ENCODE measurements around the gene MBD5.

The MBD5 gene

DNA sequence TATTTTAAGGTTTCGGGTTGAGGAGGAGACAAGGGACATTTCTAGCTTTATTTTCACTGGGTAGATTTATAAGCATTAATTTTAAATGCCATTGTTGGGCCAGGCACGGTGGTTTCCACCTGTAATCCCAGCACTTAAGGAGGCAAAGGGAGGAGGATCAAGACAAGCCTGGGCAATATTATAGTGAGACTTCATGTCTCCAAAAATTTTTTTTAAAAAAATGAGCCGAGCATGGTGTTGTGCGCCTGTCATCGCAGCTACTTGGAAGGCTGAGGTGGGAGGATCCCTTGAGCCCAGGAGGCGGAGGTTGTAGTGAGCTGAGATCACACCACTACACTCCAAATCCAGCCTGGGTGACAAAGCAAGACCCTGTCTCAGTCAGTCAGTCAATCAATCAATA, 45.0 kb downstream of the MBD5 start:
- no peak for TF ChIP-seq CTBP1 (IDR thresholded peaks at IDR 0.05; ENCODE audit: borderline replicate concordance)
- TF ChIP-seq ELF4 (IDR thresholded peaks at IDR 0.05): no peak
- TF ChIP-seq L3MBTL2 (conservative IDR thresholded peaks at IDR 0.05): no peak
- TF ChIP-seq, protein P1, sequence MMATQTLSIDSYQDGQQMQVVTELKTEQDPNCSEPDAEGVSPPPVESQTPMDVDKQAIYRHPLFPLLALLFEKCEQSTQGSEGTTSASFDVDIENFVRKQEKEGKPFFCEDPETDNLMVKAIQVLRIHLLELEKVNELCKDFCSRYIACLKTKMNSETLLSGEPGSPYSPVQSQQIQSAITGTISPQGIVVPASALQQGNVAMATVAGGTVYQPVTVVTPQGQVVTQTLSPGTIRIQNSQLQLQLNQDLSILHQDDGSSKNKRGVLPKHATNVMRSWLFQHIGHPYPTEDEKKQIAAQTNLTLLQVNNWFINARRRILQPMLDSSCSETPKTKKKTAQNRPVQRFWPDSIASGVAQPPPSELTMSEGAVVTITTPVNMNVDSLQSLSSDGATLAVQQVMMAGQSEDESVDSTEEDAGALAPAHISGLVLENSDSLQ (IDR thresholded peaks at IDR 0.05): no peak
- ChIA-PET CTCF (no interaction called here), POLR2A (no interaction called here)
- DNase-seq (ENCODE audit: extremely low spot score): no peak

GRCh38 chr2:148067801-148068200, 46.9 kb downstream of the MBD5 start:
- TF ChIP-seq CTBP1 (IDR thresholded peaks at IDR 0.05; ENCODE audit: borderline replicate concordance) (no peak), ZNF384 (IDR thresholded peaks at IDR 0.05) (no peak), ARNT (IDR thresholded peaks at IDR 0.05) (no peak), HDGF (IDR thresholded peaks at IDR 0.05; ENCODE audit: borderline replicate concordance) (no peak), L3MBTL2 (conservative IDR thresholded peaks at IDR 0.05) (no peak), TARDBP (IDR thresholded peaks at IDR 0.05) (no peak), LEF1 (IDR thresholded peaks at IDR 0.05; ENCODE audit: borderline replicate concordance) (no peak), SP1 (IDR thresholded peaks at IDR 0.05) (no peak), SUZ12 (IDR thresholded peaks at IDR 0.05) (no peak), FOXA1 (IDR thresholded peaks at IDR 0.05) (no peak), ELF4 (IDR thresholded peaks at IDR 0.05) (no peak), FOXM1 (IDR thresholded peaks at IDR 0.05; ENCODE audit: borderline replicate concordance) (no peak), FOXK2 (IDR thresholded peaks at IDR 0.05) (no peak), NFRKB (IDR thresholded peaks at IDR 0.05) (no peak), BHLHE40 (IDR thresholded peaks at IDR 0.05; ENCODE audit: borderline replicate concordance) (no peak)
- TF ChIP-seq, protein P1 (IDR thresholded peaks at IDR 0.05): no peak
- no peak for DNase-seq (ENCODE audit: extremely low spot score)
- ChIA-PET POLR2A (no interaction called here), CTCF (no interaction called here)

DNA sequence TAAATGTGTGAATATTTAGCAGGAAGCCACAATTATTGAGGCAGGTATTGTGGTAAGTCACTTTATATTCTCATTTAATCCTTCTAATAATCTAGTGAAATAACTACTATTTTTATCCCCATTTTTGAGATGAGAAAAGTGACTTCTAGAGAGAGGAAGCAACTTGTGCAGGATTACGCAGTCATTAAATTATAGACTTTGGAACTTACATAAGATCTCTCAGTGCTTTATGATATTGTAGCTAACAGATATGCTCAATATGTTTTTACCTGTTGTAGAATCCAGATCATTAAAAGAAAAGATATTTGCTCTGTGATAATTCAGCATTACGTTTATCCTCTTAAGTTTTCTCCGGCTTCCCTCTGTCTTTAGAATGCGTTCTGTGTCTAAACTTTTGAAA, 50.5 kb downstream of the MBD5 start:
- CTCF ChIA-PET: no interaction called here
- no peak for TF ChIP-seq SUZ12 (IDR thresholded peaks at IDR 0.05)
- no peak for TF ChIP-seq ARNT (IDR thresholded peaks at IDR 0.05)
- POLR2A ChIA-PET: no interaction called here
- DNase-seq (ENCODE audit: extremely low spot score): no peak

DNA sequence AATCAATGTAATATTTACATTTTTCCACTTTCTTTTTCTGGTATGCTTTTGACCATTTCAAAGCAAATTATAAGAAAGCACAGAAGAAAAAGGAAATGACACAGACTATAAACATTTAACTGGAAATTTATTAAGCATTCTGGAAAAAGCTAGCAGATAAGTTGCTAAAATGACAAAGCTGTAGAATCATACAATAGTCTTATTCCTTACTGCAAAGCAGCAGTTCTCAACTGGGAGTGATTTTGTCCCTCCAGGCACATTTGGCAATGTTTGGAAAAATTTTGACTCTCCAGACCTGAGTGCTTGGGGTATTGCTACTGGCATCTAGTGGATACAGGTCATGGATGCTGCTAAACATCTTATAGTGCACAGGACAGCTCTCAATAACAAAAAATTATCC, 75.1 kb downstream of the MBD5 start:
- TF ChIP-seq SUZ12 (IDR thresholded peaks at IDR 0.05): no peak
- TF ChIP-seq L3MBTL2 (conservative IDR thresholded peaks at IDR 0.05): no peak
- no peak for TF ChIP-seq HDGF (IDR thresholded peaks at IDR 0.05; ENCODE audit: borderline replicate concordance)
- TF ChIP-seq NFRKB (IDR thresholded peaks at IDR 0.05): no peak
- no peak for TF ChIP-seq SP1 (IDR thresholded peaks at IDR 0.05)
- no peak for TF ChIP-seq FOXA1 (IDR thresholded peaks at IDR 0.05)
- no peak for DNase-seq (ENCODE audit: extremely low spot score)
- ChIA-PET POLR2A (no interaction called here), CTCF (interaction anchor here (0.6 kb wide), 1 partner anchor 107 kb away, joined by 3 read pairs; no protein-coding TSS in a partner anchor)

DNA sequence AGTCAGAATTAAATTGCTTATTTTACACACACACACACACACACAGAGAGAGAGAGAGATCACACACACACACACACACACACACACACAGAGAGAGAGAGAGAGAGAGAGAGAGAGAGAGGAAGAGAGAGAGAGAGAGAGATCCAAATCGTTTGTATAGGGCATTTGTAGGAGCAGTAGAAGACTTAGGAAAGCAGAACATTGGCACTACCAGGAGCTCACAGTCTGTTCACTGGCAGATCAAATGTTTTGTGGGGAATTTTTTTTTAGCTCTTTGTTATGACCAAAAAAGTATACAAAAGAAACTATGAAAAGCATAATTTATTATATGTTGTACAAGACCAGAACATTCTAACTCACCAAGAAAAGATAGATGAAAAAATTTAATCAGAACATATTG, 81.8 kb downstream of the MBD5 start:
- TF ChIP-seq SUZ12 (IDR thresholded peaks at IDR 0.05) (no peak), LEF1 (IDR thresholded peaks at IDR 0.05; ENCODE audit: borderline replicate concordance) (no peak), HDGF (IDR thresholded peaks at IDR 0.05; ENCODE audit: borderline replicate concordance) (no peak), SP1 (IDR thresholded peaks at IDR 0.05) (no peak), ARNT (IDR thresholded peaks at IDR 0.05) (no peak), ELF4 (IDR thresholded peaks at IDR 0.05) (no peak)
- ChIA-PET POLR2A (no interaction called here), CTCF (interaction anchor here (0.9 kb wide), 1 partner anchor 8 kb away, joined by 5 read pairs; no protein-coding TSS in a partner anchor)
- no peak for DNase-seq (ENCODE audit: extremely low spot score)

- POLR2A ChIA-PET: no interaction called here
- CTCF ChIA-PET: no interaction called here
- no peak for DNase-seq (ENCODE audit: extremely low spot score)
- TF ChIP-seq FOXK2 (IDR thresholded peaks at IDR 0.05): no peak
- no peak for TF ChIP-seq LEF1 (IDR thresholded peaks at IDR 0.05; ENCODE audit: borderline replicate concordance)
- no peak for TF ChIP-seq FOXM1 (IDR thresholded peaks at IDR 0.05; ENCODE audit: borderline replicate concordance)
- no peak for TF ChIP-seq TARDBP (IDR thresholded peaks at IDR 0.05)
- TF ChIP-seq ZNF384 (IDR thresholded peaks at IDR 0.05): no peak
- TF ChIP-seq HDGF (IDR thresholded peaks at IDR 0.05; ENCODE audit: borderline replicate concordance): no peak
- TF ChIP-seq, protein P1 (IDR thresholded peaks at IDR 0.05): no peak
- TF ChIP-seq L3MBTL2 (conservative IDR thresholded peaks at IDR 0.05): no peak
- TF ChIP-seq CTBP1 (IDR thresholded peaks at IDR 0.05; ENCODE audit: borderline replicate concordance): no peak
- no peak for TF ChIP-seq SUZ12 (IDR thresholded peaks at IDR 0.05)
- no peak for TF ChIP-seq ARNT (IDR thresholded peaks at IDR 0.05)
- no peak for TF ChIP-seq FOXA1 (IDR thresholded peaks at IDR 0.05)
- TF ChIP-seq SP1 (IDR thresholded peaks at IDR 0.05): no peak
- no peak for TF ChIP-seq BHLHE40 (IDR thresholded peaks at IDR 0.05; ENCODE audit: borderline replicate concordance)
- no peak for TF ChIP-seq ELF4 (IDR thresholded peaks at IDR 0.05)
- no peak for TF ChIP-seq NFRKB (IDR thresholded peaks at IDR 0.05)
These were observed 83.1 kb downstream of the MBD5 start for GRCh38 chr2:148103946-148104345.

DNA sequence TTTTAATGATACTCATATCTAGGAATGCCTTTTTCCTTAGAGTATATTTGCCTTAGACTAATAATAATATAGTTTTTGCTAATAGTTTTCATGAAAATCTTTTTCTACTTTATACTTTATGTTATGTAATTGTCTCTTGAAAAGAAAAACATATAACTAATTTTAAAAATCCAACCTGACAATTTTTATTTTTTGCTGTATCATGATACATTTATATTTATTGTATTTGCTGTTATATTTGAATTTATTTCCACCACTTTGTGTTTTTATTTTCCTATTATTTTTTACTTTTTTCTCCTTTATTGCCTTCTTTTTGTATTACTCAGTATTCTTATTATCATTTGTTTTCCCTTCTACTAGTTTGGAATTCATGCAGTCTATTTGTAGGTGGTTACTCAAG, 85.4 kb downstream of the MBD5 start:
- TF ChIP-seq, protein P1 (IDR thresholded peaks at IDR 0.05): no peak
- TF ChIP-seq LEF1 (IDR thresholded peaks at IDR 0.05; ENCODE audit: borderline replicate concordance): no peak
- TF ChIP-seq ELF4 (IDR thresholded peaks at IDR 0.05): no peak
- TF ChIP-seq FOXA1 (IDR thresholded peaks at IDR 0.05): no peak
- TF ChIP-seq CTBP1 (IDR thresholded peaks at IDR 0.05; ENCODE audit: borderline replicate concordance): no peak
- TF ChIP-seq NFRKB (IDR thresholded peaks at IDR 0.05): no peak
- TF ChIP-seq FOXK2 (IDR thresholded peaks at IDR 0.05): no peak
- no peak for TF ChIP-seq ZNF384 (IDR thresholded peaks at IDR 0.05)
- TF ChIP-seq TARDBP (IDR thresholded peaks at IDR 0.05): no peak
- ChIA-PET CTCF (no interaction called here), POLR2A (no interaction called here)
- DNase-seq (ENCODE audit: extremely low spot score): no peak
